SK-N-SH treated with all-trans-retinoic acid at 6 μM for 48 hours (cell line): Measurements from ENCODE around the gene UBE2I.

ENCODE experiments used
- ARNTL ChIP-seq: fragments of 450-650 bp; formaldehyde crosslinking; IDR thresholded peaks from 2 replicates; pipeline ENCODE4 v1.5.0; 2020; ENCODE audit warnings: low read depth, mild to moderate bottlenecking, moderate library complexity, borderline replicate concordance
- ESRRG ChIP-seq: fragments of 250-450 bp; sonication (Bioruptor Pico); IDR thresholded peaks from 2 replicates; pipeline ENCODE4 v1.6.1; 2021; ENCODE audit warnings: mild to moderate bottlenecking
- SNAI2 ChIP-seq: fragments of 250-450 bp; sonication (Bioruptor Pico); IDR thresholded peaks from 2 replicates; pipeline ENCODE4 v1.5.0; 2020; ENCODE audit warnings: mild to moderate bottlenecking, moderate library complexity

GRCh38 chr16:1346422-1347285, 37.2 kb downstream of the UBE2I start:
- TF ChIP-seq ESRRG (CRISPR knock-in tag), result no peak
- TF ChIP-seq SNAI2 (CRISPR knock-in tag), result no peak
- no peak for TF ChIP-seq ARNTL
